Esophagus squamous epithelium (tissue), 4 donors: Measurements from ENCODE around the gene NOL12.
A peak's percentile ranks its signal among the peaks of the same experiment; 100 is the strongest.

Experiments
- CTCF ChIP-seq, 6 experiments: fragments of 450-650 bp in 4 of 6; fragments of 200-600 bp in 2 of 6; sonication (generic) in 2 of 6; IDR thresholded peaks; one replicate each; pipeline ENCODE4 v1.5.1; 2016 to 2019; ENCODE audit warnings: antibody characterized with exemption in 6 of 6, mild to moderate bottlenecking in 4 of 6, moderate library complexity in 4 of 6
- POLR2A ChIP-seq, 4 donors: fragments of 450-650 bp; IDR thresholded peaks; one replicate each; pipeline ENCODE4 v1.6.1; 2017; ENCODE audit warnings: antibody characterized with exemption in 4 of 4, mild to moderate bottlenecking in 4 of 4, moderate library complexity in 3 of 4

GRCh38 chr22:37731804-37732471 lies 45.8 kb downstream of the NOL12 start:
- peak in 1 of 6 experiments; percentile 24 for TF ChIP-seq CTCF (IDR thresholded peaks at IDR 0.05)
- no peak for TF ChIP-seq POLR2A (IDR thresholded peaks at IDR 0.05)
